Measurements from ENCODE around the gene CNGB1. TPM values are rescaled to one million over a fixed set of nuclear protein-coding genes. Genes with fewer than 3 reads are reported as not detected.

The CNGB1 gene
- total RNA-seq, 2 experiments from 2014 or later = not detected

GRCh38 chr16:58000706-58001676 is 30.1 kb upstream of the CNGB1 start, which contains the start of gene USB1:
Gene USB1 (plus strand): TSS chr16:58001407. CDS start chr16:58001484, 77 bp downstream.
- ChIA-PET POLR2A (interaction anchor here (0.5 to 0.7 kb wide), 2 partner anchors 121 to 626 kb away, joined by 3 to 4 read pairs; no protein-coding TSS in a partner anchor), CTCF (ENCODE audit: unreplicated experiment) (interaction anchor here (0.6 kb wide), 1 partner anchor 201 kb away, joined by 3 read pairs; no protein-coding TSS in a partner anchor)
- Histone ChIP-seq H3K36me3 (ENCODE audit: insufficient read depth, low read length) (peaks cover 31% of the 10 kb centered on the region), H3K4me3 (ENCODE audit: low read depth, low read length, poor library complexity, severe bottlenecking) (peak within 1 kb of the TSS; percentile 75), H4K20me1 (ENCODE audit: insufficient read depth, low read length) (no peaks in the 10 kb centered on the region), H2AFZ (ENCODE audit: low read length) (peak within 1 kb of the TSS; percentile 95), H3K79me2 (ENCODE audit: insufficient read depth, low read depth, low read length) (peaks cover 4% of the 10 kb centered on the region; the same call in 1 of the 2 replicates), H3K9me2 (ENCODE audit: insufficient read depth, low read length) (no peaks in the 10 kb centered on the region), H3K4me2 (ENCODE audit: low read length) (peak within 1 kb of the TSS; percentile 100), H3K4me1 (ENCODE audit: insufficient read depth, low read length, poor library complexity, severe bottlenecking) (peaks cover 22% of the 10 kb centered on the region), H3K27ac (ENCODE audit: low read depth, low read length, poor library complexity, severe bottlenecking) (peak within 1 kb of the TSS; percentile 83), H3K9me3 (ENCODE audit: low read length) (no peaks in the 10 kb centered on the region)
- BruUV-seq (replicated peaks) = no TSS peak
- TF ChIP-seq CTCF (conservative IDR thresholded peaks at IDR 0.05; ENCODE audit: low read length) = peak; percentile 58
- no peak for TF ChIP-seq EZH2phosphoT487 (IDR thresholded peaks at IDR 0.05; ENCODE audit: borderline replicate concordance, low read depth, low read length)
- peak; percentile 92 for DNase-seq (ENCODE audit: low spot score)
- intact Hi-C loops (cut with micrococcal nuclease; ENCODE audit: unreplicated experiment) = loop anchor here (1.0 to 10.0 kb wide), 6 partner anchors 102 to 628 kb away; partner anchors contain the start of genes CFAP20, CNOT1 and KATNB1

- Histone ChIP-seq H3K4me2 (ENCODE audit: low read length) (peak within 1 kb of the TSS; percentile 100), H3K27ac (ENCODE audit: low read depth, low read length, poor library complexity, severe bottlenecking) (peak within 1 kb of the TSS; percentile 83), H3K4me3 (ENCODE audit: low read depth, low read length, poor library complexity, severe bottlenecking) (peak within 1 kb of the TSS; percentile 75), H3K9me2 (ENCODE audit: insufficient read depth, low read length) (no peaks in the 10 kb centered on the region), H2AFZ (ENCODE audit: low read length) (peak within 1 kb of the TSS; percentile 95), H3K4me1 (ENCODE audit: insufficient read depth, low read length, poor library complexity, severe bottlenecking) (peaks cover 22% of the 10 kb centered on the region), H3K9me3 (ENCODE audit: low read length) (no peaks in the 10 kb centered on the region), H3K36me3 (ENCODE audit: insufficient read depth, low read length) (peaks cover 26% of the 10 kb centered on the region; the same call in 1 of the 2 replicates), H3K79me2 (ENCODE audit: insufficient read depth, low read depth, low read length) (peaks cover 4% of the 10 kb centered on the region; the same call in 1 of the 2 replicates), H4K20me1 (ENCODE audit: insufficient read depth, low read length) (no peaks in the 10 kb centered on the region)
- DNase-seq (ENCODE audit: low spot score) = peak; percentile 59
- BruUV-seq (replicated peaks) = no TSS peak
- POLR2A ChIA-PET = interaction anchor here (0.6 kb wide), 1 partner anchor 9 kb away, joined by 3 read pairs; no protein-coding TSS in a partner anchor
- TF ChIP-seq EZH2phosphoT487 (IDR thresholded peaks at IDR 0.05; ENCODE audit: borderline replicate concordance, low read depth, low read length) = no peak
- no peak for TF ChIP-seq CTCF (conservative IDR thresholded peaks at IDR 0.05; ENCODE audit: low read length)
- intact Hi-C loops (cut with micrococcal nuclease; ENCODE audit: unreplicated experiment) = loop anchor here (2.0 to 10.0 kb wide), 5 partner anchors 129 to 629 kb away; partner anchors contain the start of genes CFAP20, CNOT1 and KATNB1
- CTCF ChIA-PET (ENCODE audit: unreplicated experiment) = interaction anchor here (0.6 kb wide), 1 partner anchor 201 kb away, joined by 3 read pairs; no protein-coding TSS in a partner anchor
These were observed 29.2 kb upstream of the CNGB1 start, which contains the start of gene ZNF319 for GRCh38 chr16:57999971-58000705. Gene ZNF319 (minus strand): TSS chr16:58000672. CDS start chr16:57998265, 2,407 bp downstream.

All from OCI-LY7 (cell line).